Measurements from ENCODE around the gene HOXA9. TPM values are rescaled to one million over a fixed set of nuclear protein-coding genes. Genes with fewer than 3 reads are reported as not detected.

Gene HOXA9
- total RNA-seq, 2 experiments from 2014 or later, result not detected

DNA sequence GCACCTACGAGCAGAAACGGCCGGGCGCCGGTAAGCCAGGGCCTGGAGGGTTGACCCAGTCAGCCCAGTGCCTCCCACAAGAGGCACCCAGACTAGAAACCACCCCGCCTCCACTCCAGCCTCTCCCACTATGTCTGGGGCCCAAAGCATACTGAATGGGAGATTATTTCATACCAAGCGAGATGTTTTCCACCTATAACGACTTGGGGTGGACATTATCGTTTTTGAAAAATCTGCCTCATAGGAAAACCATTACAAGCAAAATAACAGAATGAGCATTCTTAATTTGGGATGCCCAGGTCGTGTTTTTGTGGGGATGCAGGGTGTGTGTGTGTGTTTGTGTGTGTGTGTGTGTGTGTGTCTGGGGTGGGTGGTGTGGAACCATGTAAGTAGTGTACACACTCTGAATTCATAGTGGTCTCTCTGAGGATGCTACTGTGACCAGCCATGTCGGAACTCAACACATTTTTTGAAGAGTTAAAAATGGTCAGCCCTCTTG lies 19.4 kb downstream of the HOXA9 start:
- CTCF ChIA-PET (ENCODE audit: unreplicated experiment), result no interaction called here
- POLR2A ChIA-PET, result interaction anchor here (0.5 kb wide), 1 partner anchor 325 kb away, joined by 3 read pairs; no protein-coding TSS in a partner anchor
- intact Hi-C loops (cut with micrococcal nuclease; ENCODE audit: unreplicated experiment), result no loop called here
- DNase-seq (ENCODE audit: low spot score), result no peak
- Histone ChIP-seq H4K20me1 (ENCODE audit: insufficient read depth, low read length) (no peaks in the 10 kb centered on the region), H3K36me3 (ENCODE audit: insufficient read depth, low read length) (peaks cover 15% of the 10 kb centered on the region), H3K4me3 (ENCODE audit: low read depth, low read length, poor library complexity, severe bottlenecking) (no peak overlapping the region), H2AFZ (ENCODE audit: low read length) (no peak overlapping the region), H3K9me3 (ENCODE audit: low read length) (no peaks in the 10 kb centered on the region), H3K27ac (ENCODE audit: low read depth, low read length, poor library complexity, severe bottlenecking) (no peak overlapping the region), H3K79me2 (ENCODE audit: insufficient read depth, low read depth, low read length) (peaks cover 8% of the 10 kb centered on the region; the same call in 1 of the 2 replicates), H3K4me1 (ENCODE audit: insufficient read depth, low read length, poor library complexity, severe bottlenecking) (peaks cover 22% of the 10 kb centered on the region), H3K9me2 (ENCODE audit: insufficient read depth, low read length) (no peaks in the 10 kb centered on the region), H3K4me2 (ENCODE audit: low read length) (no peak overlapping the region)
- no TSS peak for BruUV-seq (replicated peaks)
- TF ChIP-seq EZH2phosphoT487 (IDR thresholded peaks at IDR 0.05; ENCODE audit: borderline replicate concordance, low read depth, low read length), result no peak
- TF ChIP-seq, protein P1, sequence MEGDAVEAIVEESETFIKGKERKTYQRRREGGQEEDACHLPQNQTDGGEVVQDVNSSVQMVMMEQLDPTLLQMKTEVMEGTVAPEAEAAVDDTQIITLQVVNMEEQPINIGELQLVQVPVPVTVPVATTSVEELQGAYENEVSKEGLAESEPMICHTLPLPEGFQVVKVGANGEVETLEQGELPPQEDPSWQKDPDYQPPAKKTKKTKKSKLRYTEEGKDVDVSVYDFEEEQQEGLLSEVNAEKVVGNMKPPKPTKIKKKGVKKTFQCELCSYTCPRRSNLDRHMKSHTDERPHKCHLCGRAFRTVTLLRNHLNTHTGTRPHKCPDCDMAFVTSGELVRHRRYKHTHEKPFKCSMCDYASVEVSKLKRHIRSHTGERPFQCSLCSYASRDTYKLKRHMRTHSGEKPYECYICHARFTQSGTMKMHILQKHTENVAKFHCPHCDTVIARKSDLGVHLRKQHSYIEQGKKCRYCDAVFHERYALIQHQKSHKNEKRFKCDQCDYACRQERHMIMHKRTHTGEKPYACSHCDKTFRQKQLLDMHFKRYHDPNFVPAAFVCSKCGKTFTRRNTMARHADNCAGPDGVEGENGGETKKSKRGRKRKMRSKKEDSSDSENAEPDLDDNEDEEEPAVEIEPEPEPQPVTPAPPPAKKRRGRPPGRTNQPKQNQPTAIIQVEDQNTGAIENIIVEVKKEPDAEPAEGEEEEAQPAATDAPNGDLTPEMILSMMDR (conservative IDR thresholded peaks at IDR 0.05; ENCODE audit: low read length), result no peak

DNA sequence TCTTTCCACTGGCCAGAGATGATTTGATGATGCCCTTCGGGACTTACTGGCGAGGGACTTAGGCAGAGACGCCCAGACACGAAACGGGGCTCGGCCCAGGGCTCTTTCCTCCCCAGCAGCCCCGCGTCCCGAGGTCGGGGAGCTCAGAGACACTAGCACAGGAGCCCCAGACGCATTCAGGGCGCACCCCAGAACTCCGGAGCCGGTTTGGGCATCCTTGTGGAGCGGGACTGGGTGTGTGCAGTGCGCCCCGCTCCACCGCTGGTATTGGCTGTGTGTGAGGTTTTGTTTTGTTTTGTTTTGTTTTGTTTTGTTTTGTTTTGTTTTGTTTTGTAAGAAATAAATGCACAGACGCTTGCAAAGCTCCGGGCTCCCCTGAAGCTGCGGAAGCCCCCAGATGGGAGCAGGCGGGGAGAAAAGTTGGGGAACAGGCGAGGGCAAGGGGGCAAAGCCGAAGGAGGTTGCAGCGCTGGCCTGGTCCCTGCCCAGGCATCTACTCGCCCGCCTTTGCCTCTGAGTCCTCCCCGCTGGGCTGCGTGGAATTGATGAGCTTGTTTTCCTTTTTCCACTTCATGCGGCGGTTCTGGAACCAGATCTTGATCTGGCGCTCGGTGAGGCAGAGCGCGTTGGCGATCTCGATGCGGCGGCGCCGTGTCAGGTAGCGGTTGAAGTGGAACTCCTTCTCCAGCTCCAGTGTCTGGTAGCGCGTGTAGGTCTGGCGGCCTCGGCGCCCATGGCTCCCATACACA lies 20.0 kb downstream of the HOXA9 start:
- peaks cover 21% of the 10 kb centered on the region for H3K4me1 ChIP-seq (ENCODE audit: insufficient read depth, low read length, poor library complexity, severe bottlenecking)
- no peak overlapping the region for H3K4me2 ChIP-seq (ENCODE audit: low read length)
- no peaks in the 10 kb centered on the region for H4K20me1 ChIP-seq (ENCODE audit: insufficient read depth, low read length)
- POLR2A ChIA-PET, result interaction anchor here (0.5 to 0.7 kb wide), 3 partner anchors 324 to 458 kb away, joined by 3 read pairs; no protein-coding TSS in a partner anchor
- intact Hi-C loops (cut with micrococcal nuclease; ENCODE audit: unreplicated experiment), result no loop called here
- H3K27ac ChIP-seq (ENCODE audit: low read depth, low read length, poor library complexity, severe bottlenecking), result no peak overlapping the region
- H3K9me3 ChIP-seq (ENCODE audit: low read length), result no peaks in the 10 kb centered on the region
- no peak overlapping the region for H2AFZ ChIP-seq (ENCODE audit: low read length)
- CTCF ChIA-PET (ENCODE audit: unreplicated experiment), result no interaction called here
- peaks cover 15% of the 10 kb centered on the region for H3K36me3 ChIP-seq (ENCODE audit: insufficient read depth, low read length)
- no peak for TF ChIP-seq EZH2phosphoT487 (IDR thresholded peaks at IDR 0.05; ENCODE audit: borderline replicate concordance, low read depth, low read length)
- TF ChIP-seq, protein P1 (conservative IDR thresholded peaks at IDR 0.05; ENCODE audit: low read length), result no peak
- no peak overlapping the region for H3K4me3 ChIP-seq (ENCODE audit: low read depth, low read length, poor library complexity, severe bottlenecking)
- BruUV-seq (replicated peaks), result no TSS peak
- DNase-seq (ENCODE audit: low spot score), result no peak
- no peaks in the 10 kb centered on the region for H3K9me2 ChIP-seq (ENCODE audit: insufficient read depth, low read length)
- H3K79me2 ChIP-seq (ENCODE audit: insufficient read depth, low read depth, low read length), result peaks cover 8% of the 10 kb centered on the region; the same call in 1 of the 2 replicates

DNA sequence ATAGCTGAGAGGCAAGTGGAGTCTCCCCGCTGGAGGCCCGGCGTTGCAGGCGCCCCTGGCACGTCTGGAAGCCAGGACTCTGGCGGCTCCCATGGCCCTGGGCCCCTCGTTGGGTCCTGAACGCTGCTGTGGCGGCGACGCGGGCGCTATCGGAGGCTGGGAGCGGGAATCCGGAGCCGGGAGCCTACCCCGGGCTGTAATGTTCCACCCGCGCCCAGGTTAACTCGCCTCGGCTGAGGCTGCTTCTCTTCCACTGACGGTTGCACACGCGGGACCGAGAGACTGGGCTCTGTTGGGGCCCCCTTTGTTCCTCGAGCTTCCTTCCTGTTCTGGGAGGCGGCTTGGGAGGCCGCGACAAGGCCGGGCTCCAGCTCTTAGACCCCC lies 20.6 kb downstream of the HOXA9 start:
- H3K4me1 ChIP-seq (ENCODE audit: insufficient read depth, low read length, poor library complexity, severe bottlenecking), result peaks cover 19% of the 10 kb centered on the region
- H4K20me1 ChIP-seq (ENCODE audit: insufficient read depth, low read length), result no peaks in the 10 kb centered on the region
- no peak overlapping the region for H2AFZ ChIP-seq (ENCODE audit: low read length)
- ChIA-PET POLR2A (interaction anchor here (0.7 kb wide), 1 partner anchor 457 kb away, joined by 3 read pairs; no protein-coding TSS in a partner anchor), CTCF (ENCODE audit: unreplicated experiment) (no interaction called here)
- intact Hi-C loops (cut with micrococcal nuclease; ENCODE audit: unreplicated experiment), result no loop called here
- no peak for TF ChIP-seq EZH2phosphoT487 (IDR thresholded peaks at IDR 0.05; ENCODE audit: borderline replicate concordance, low read depth, low read length)
- TF ChIP-seq, protein P1 (conservative IDR thresholded peaks at IDR 0.05; ENCODE audit: low read length), result no peak
- DNase-seq (ENCODE audit: low spot score), result no peak
- peaks cover 15% of the 10 kb centered on the region for H3K36me3 ChIP-seq (ENCODE audit: insufficient read depth, low read length)
- no peak overlapping the region for H3K4me2 ChIP-seq (ENCODE audit: low read length)
- no TSS peak for BruUV-seq (replicated peaks)
- no peaks in the 10 kb centered on the region for H3K9me3 ChIP-seq (ENCODE audit: low read length)
- peaks cover 5% of the 10 kb centered on the region; the same call in 1 of the 2 replicates for H3K79me2 ChIP-seq (ENCODE audit: insufficient read depth, low read depth, low read length)
- H3K27ac ChIP-seq (ENCODE audit: low read depth, low read length, poor library complexity, severe bottlenecking), result no peak overlapping the region
- no peak overlapping the region for H3K4me3 ChIP-seq (ENCODE audit: low read depth, low read length, poor library complexity, severe bottlenecking)
- no peaks in the 10 kb centered on the region for H3K9me2 ChIP-seq (ENCODE audit: insufficient read depth, low read length)

All from OCI-LY7 (cell line).